ENCODE measurements around the gene SSBP4. TPM values are rescaled to one million over a fixed set of nuclear protein-coding genes. Genes with fewer than 3 reads are reported as not detected.
A peak's percentile ranks its signal among the peaks of the same experiment; 100 is the strongest.

The SSBP4 gene
- total and polyA plus RNA-seq, 2 donors (not counting 3 experiments of a cell fraction or from before 2014, with no cell fraction given), result 89.6 to 151 TPM

DNA sequence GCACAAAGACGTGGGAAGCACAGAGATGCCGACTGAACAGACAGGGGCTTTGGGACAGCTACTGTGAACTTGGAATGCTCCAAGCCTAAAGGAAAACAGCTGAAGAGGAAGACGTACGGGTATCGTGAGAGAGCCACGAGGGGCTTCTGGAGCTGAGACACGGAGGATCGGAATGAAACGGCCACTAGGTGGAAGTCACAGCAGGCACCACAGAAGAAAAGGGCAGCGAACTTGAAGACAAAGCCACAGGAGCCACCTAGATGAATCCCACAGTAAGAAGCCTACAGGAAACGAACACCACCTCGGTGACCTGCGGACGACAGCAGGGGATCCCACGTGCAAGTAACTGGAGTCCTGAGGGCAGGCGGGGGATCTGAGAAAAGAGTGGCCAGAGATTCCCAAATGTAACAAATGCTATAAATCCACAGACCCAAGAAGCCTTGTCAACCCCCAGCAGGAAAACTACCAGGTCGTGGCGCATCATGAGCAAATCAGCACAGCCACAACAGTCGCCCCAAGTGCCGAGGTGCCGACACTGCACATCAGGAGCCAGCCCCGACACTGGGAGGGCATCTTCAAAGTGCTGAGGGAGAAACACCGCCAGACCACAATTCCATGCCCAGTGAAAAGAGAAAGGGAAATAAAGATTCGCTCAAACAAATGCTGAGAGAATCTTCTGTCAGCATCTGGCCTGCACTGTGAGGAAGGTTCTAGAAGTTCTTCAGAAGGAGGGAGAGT lies 58.0 kb downstream of the SSBP4 start:
- ChIA-PET CTCF (interaction anchor here (0.9 kb wide), 1 partner anchor 43 kb away, joined by 3 read pairs; no protein-coding TSS in a partner anchor), POLR2A (no interaction called here)
- BruUV-seq (replicated peaks), result no TSS peak
- Histone ChIP-seq H3K4me1 (ENCODE audit: control insufficient read depth, extremely low read depth, insufficient read depth, low read length) (peaks cover 19% of the 10 kb centered on the region), H3K9me3 (replicated peaks; ENCODE audit: control insufficient read depth, insufficient read depth, low read length) (no peaks in the 10 kb centered on the region), H3K79me2 (ENCODE audit: control insufficient read depth, insufficient read depth, low read length) (peaks cover 41% of the 10 kb centered on the region), H4K20me1 (replicated peaks; ENCODE audit: control insufficient read depth, extremely low read depth, insufficient read depth, low read length) (no peaks in the 10 kb centered on the region), H2AFZ (ENCODE audit: low read depth, low read length) (no peak overlapping the region), H3K27ac (ENCODE audit: insufficient read depth, low read depth, low read length) (no peak overlapping the region), H3K9ac (replicated peaks; ENCODE audit: extremely low read depth, insufficient read depth, low read length) (no peak overlapping the region), H3K4me3 (replicated peaks in 1 of 3; ENCODE audit: insufficient read depth in 1 of 3, low read depth in 1 of 3, low read length in 3 of 3) (no peak overlapping the region), H3K9me1 (replicated peaks; ENCODE audit: control insufficient read depth, extremely low read depth, insufficient read depth, low read length) (no peaks in the 10 kb centered on the region), H3K27me3 (ENCODE audit: control insufficient read depth in 2 of 2, insufficient read depth in 2 of 2, low read length in 2 of 2) (no peaks in the 10 kb centered on the region), H3K4me2 (ENCODE audit: insufficient read depth, low read length) (no peak overlapping the region), H3K36me3 (ENCODE audit: control insufficient read depth in 2 of 2, extremely low read depth in 1 of 2, insufficient read depth in 2 of 2, low read length in 2 of 2) (peaks cover 0 to 3% of the 10 kb centered on the region in 2 experiments)
- intact Hi-C loops (cut with micrococcal nuclease), result no loop called here
- no peak for FAIRE-seq
- no peak for TF ChIP-seq MYC (IDR thresholded peaks at IDR 0.05; ENCODE audit: low read depth, low read length)
- TF ChIP-seq, protein P1, sequence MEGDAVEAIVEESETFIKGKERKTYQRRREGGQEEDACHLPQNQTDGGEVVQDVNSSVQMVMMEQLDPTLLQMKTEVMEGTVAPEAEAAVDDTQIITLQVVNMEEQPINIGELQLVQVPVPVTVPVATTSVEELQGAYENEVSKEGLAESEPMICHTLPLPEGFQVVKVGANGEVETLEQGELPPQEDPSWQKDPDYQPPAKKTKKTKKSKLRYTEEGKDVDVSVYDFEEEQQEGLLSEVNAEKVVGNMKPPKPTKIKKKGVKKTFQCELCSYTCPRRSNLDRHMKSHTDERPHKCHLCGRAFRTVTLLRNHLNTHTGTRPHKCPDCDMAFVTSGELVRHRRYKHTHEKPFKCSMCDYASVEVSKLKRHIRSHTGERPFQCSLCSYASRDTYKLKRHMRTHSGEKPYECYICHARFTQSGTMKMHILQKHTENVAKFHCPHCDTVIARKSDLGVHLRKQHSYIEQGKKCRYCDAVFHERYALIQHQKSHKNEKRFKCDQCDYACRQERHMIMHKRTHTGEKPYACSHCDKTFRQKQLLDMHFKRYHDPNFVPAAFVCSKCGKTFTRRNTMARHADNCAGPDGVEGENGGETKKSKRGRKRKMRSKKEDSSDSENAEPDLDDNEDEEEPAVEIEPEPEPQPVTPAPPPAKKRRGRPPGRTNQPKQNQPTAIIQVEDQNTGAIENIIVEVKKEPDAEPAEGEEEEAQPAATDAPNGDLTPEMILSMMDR (IDR thresholded peaks at IDR 0.05; ENCODE audit: extremely low read depth in 1 of 2, insufficient read depth in 1 of 2, low read depth in 1 of 2, low read length in 2 of 2), result peak; percentile 9 to 10
- TF ChIP-seq JUN (IDR thresholded peaks at IDR 0.05; ENCODE audit: borderline replicate concordance, insufficient read depth, insufficient read length, low read depth), result no peak
- no peak for TF ChIP-seq FOS (IDR thresholded peaks at IDR 0.05; ENCODE audit: borderline replicate concordance, insufficient read depth, low read length)
- DNase-seq (ENCODE audit: low read depth, low spot score), result no peak
- dilution Hi-C loops (cut with MboI; ENCODE audit: extremely low pct_ligation_motif_present, low sequenced_read_pairs), result no loop called here

DNA sequence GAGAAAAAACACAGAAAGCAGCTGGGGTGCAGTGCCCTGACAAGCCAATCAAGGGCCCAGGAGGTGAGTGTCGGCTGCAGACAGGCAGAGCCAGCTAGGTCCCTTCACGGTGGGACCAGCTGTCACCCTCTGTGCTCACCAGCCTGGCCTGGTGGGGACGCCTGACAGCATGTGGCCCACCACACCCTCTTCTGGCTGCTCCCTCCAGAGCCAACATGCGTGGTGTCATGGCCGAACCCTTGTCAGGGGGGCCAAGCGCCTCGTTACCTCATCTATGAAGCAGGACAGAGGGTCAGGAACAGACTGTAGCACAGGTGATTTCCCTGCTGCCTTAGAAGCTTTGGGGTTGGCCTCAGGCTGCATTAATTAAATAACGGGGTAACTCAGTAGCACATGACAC lies 58.8 kb downstream of the SSBP4 start:
- Histone ChIP-seq H3K9me3 (replicated peaks; ENCODE audit: control insufficient read depth, insufficient read depth, low read length) (no peaks in the 10 kb centered on the region), H3K9me1 (replicated peaks; ENCODE audit: control insufficient read depth, extremely low read depth, insufficient read depth, low read length) (no peaks in the 10 kb centered on the region), H4K20me1 (replicated peaks; ENCODE audit: control insufficient read depth, extremely low read depth, insufficient read depth, low read length) (no peaks in the 10 kb centered on the region), H3K27me3 (ENCODE audit: control insufficient read depth in 2 of 2, insufficient read depth in 2 of 2, low read length in 2 of 2) (no peaks in the 10 kb centered on the region), H3K4me3 (replicated peaks in 1 of 3; ENCODE audit: insufficient read depth in 1 of 3, low read depth in 1 of 3, low read length in 3 of 3) (no peak overlapping the region), H3K27ac (ENCODE audit: insufficient read depth, low read depth, low read length) (no peak overlapping the region), H3K79me2 (ENCODE audit: control insufficient read depth, insufficient read depth, low read length) (peaks cover 41% of the 10 kb centered on the region), H3K4me1 (ENCODE audit: control insufficient read depth, extremely low read depth, insufficient read depth, low read length) (peaks cover 19% of the 10 kb centered on the region), H2AFZ (ENCODE audit: low read depth, low read length) (no peak overlapping the region), H3K9ac (replicated peaks; ENCODE audit: extremely low read depth, insufficient read depth, low read length) (no peak overlapping the region), H3K4me2 (ENCODE audit: insufficient read depth, low read length) (no peak overlapping the region), H3K36me3 (ENCODE audit: control insufficient read depth in 2 of 2, extremely low read depth in 1 of 2, insufficient read depth in 2 of 2, low read length in 2 of 2) (no peaks in the 10 kb centered on the region)
- no peak for TF ChIP-seq EZH2 (IDR thresholded peaks at IDR 0.05; ENCODE audit: borderline replicate concordance, low read depth, low read length, severe bottlenecking)
- no peak for TF ChIP-seq POLR2AphosphoS5 (IDR thresholded peaks at IDR 0.05; ENCODE audit: insufficient read depth, low read depth, low read length)
- TF ChIP-seq JUN (IDR thresholded peaks at IDR 0.05; ENCODE audit: borderline replicate concordance, insufficient read depth, insufficient read length, low read depth), result no peak
- TF ChIP-seq MYC (IDR thresholded peaks at IDR 0.05; ENCODE audit: low read depth, low read length), result no peak
- no peak for TF ChIP-seq FOS (IDR thresholded peaks at IDR 0.05; ENCODE audit: borderline replicate concordance, insufficient read depth, low read length)
- TF ChIP-seq, protein P2, sequence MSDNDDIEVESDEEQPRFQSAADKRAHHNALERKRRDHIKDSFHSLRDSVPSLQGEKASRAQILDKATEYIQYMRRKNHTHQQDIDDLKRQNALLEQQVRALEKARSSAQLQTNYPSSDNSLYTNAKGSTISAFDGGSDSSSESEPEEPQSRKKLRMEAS (IDR thresholded peaks at IDR 0.05; ENCODE audit: insufficient read depth, insufficient read length), result no peak
- TF ChIP-seq POLR2A (IDR thresholded peaks at IDR 0.05; ENCODE audit: low read depth, low read length), result no peak
- no peak for TF ChIP-seq GATA2 (IDR thresholded peaks at IDR 0.05; ENCODE audit: insufficient read depth, insufficient read length, low read depth, low read length)
- TF ChIP-seq, protein P1 (IDR thresholded peaks at IDR 0.05; ENCODE audit: extremely low read depth in 1 of 2, insufficient read depth in 1 of 2, low read depth in 1 of 2, low read length in 2 of 2), result no peak
- no peak for FAIRE-seq
- intact Hi-C loops (cut with micrococcal nuclease), result no loop called here
- CTCF ChIA-PET, result interaction anchor here (1.1 kb wide), 1 partner anchor 42 kb away, joined by 4 read pairs; no protein-coding TSS in a partner anchor
- POLR2A ChIA-PET, result no interaction called here
- dilution Hi-C loops (cut with MboI; ENCODE audit: extremely low pct_ligation_motif_present, low sequenced_read_pairs), result no loop called here
- DNase-seq (ENCODE audit: low read depth, low spot score), result no peak
- BruUV-seq (replicated peaks), result no TSS peak
